OCI-LY3 (cell line): ENCODE measurements around the gene FNDC10.

Source experiments
- H2AFZ ChIP-seq: fragments of 200-600, 300-600 bp; shearing (Covaris generic); 2 replicates; pipeline ENCODE4 v1.6.0; 2014; ENCODE audit warnings: antibody characterized with exemption, low read depth, low read length
- H3K27ac ChIP-seq: fragments of 200-600, 300-600 bp; sonication (generic); 2 replicates; pipeline ENCODE4 v1.5.1; 2014; ENCODE audit warnings: mild to moderate bottlenecking, low read length, moderate library complexity, mixed read lengths
- H3K27me3 ChIP-seq: fragments of 200-600, 300-600 bp; sonication (generic); 2 replicates; pipeline ENCODE4 v1.6.1; 2014; ENCODE audit warnings: low read depth, low read length, mixed read lengths
- H3K36me3 ChIP-seq: fragments of 200-600, 300-600 bp; sonication (generic); replicated peaks from 2 replicates; pipeline ENCODE3; 2014; ENCODE audit warnings: low read depth, low read length, mixed read lengths
- H3K4me1 ChIP-seq: fragments of 300-600, 200-600 bp; sonication (generic); 2 replicates; pipeline ENCODE4 v1.6.1; 2014; ENCODE audit warnings: low read length, mixed read lengths
- H3K4me2 ChIP-seq: fragments of 200-600, 300-600 bp; sonication (generic); 2 replicates; pipeline ENCODE4 v1.6.1; 2014; ENCODE audit warnings: low read length, mixed read lengths
- H3K4me3 ChIP-seq: fragments of 300-600, 200-600 bp; sonication (generic); 2 replicates; pipeline ENCODE4 v1.5.1; 2014; ENCODE audit warnings: antibody characterized with exemption, mild to moderate bottlenecking, low read length, moderate library complexity
- H3K79me2 ChIP-seq: fragments of 300-600, 200-600 bp; shearing (Covaris generic); 2 replicates; pipeline ENCODE4 v1.6.1; 2014; ENCODE audit warnings: mild to moderate bottlenecking, low read length, mixed read lengths
- H3K9ac ChIP-seq: fragments of 300-600, 200-600 bp; shearing (Covaris generic); 2 replicates; pipeline ENCODE4 v1.6.0; 2014; ENCODE audit warnings: mild to moderate bottlenecking, low read length, moderate library complexity
- H3K9me3 ChIP-seq: fragments of 200-600, 300-600 bp; shearing (Covaris generic); 2 replicates; pipeline ENCODE4 v1.6.1; 2014; ENCODE audit warnings: low read length, mixed read lengths; ENCODE audit not compliant: insufficient read depth
- H4K20me1 ChIP-seq: fragments of 200-600, 300-600 bp; sonication (generic); 2 replicates; pipeline ENCODE4 v1.6.1; 2016; ENCODE audit warnings: low read length, mixed read lengths; ENCODE audit not compliant: insufficient read depth
- EZH2phosphoT487 ChIP-seq: fragments of 200-600 bp; shearing (Covaris generic); IDR thresholded peaks from 2 replicates; pipeline ENCODE4 v1.6.1; 2018; ENCODE audit warnings: antibody characterized with exemption, mixed run types, low read depth
- TF ChIP-seq, protein P1 (sequence below): fragments of 200-600, 300-600 bp; sonication (generic); IDR thresholded peaks from 2 replicates; pipeline ENCODE4 v1.5.1; 2014; ENCODE audit warnings: antibody characterized with exemption, low read length, low read depth

The FNDC10 gene

DNA sequence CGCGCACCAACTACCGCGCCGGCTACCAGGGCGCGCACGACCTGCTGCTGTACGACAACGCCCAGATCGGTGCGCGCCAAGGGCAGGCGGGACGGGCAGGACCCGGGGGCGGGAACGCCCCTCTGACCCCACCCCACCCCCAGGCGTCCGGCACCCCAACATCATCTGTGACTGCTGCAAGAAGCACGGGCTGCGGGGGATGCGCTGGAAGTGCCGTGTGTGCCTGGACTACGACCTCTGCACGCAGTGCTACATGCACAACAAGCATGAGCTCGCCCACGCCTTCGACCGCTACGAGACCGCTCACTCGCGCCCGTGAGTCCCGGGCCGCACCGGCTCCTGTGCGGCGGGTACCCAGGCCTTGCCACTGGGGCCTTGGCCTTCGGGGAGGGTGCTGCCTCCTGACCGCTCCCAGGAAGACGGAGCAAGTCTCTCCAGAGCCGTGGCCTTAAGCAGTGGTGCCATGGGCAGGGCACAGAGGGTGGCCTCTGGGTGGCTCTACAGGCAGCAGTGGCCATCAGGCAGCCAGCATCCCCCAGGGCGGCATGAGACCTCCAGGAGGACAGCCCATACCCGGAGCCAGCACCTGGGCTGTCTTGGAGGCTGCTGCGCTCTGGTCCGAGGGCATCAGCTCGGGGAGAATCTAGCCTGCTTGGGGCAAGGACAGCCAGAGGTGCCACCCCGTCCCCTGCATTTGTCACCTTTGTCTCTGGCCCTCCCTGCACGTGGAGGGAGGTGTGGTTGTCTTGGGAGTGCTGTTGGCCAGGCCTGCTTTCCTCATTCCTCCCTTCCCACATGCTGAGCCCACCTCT lies 23.9 kb upstream of the FNDC10 start:
- no peak for TF ChIP-seq EZH2phosphoT487
- TF ChIP-seq, protein P1, sequence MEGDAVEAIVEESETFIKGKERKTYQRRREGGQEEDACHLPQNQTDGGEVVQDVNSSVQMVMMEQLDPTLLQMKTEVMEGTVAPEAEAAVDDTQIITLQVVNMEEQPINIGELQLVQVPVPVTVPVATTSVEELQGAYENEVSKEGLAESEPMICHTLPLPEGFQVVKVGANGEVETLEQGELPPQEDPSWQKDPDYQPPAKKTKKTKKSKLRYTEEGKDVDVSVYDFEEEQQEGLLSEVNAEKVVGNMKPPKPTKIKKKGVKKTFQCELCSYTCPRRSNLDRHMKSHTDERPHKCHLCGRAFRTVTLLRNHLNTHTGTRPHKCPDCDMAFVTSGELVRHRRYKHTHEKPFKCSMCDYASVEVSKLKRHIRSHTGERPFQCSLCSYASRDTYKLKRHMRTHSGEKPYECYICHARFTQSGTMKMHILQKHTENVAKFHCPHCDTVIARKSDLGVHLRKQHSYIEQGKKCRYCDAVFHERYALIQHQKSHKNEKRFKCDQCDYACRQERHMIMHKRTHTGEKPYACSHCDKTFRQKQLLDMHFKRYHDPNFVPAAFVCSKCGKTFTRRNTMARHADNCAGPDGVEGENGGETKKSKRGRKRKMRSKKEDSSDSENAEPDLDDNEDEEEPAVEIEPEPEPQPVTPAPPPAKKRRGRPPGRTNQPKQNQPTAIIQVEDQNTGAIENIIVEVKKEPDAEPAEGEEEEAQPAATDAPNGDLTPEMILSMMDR = no peak
- H3K4me2 ChIP-seq = no peak overlapping the region
- H4K20me1 ChIP-seq = no peaks in the 10 kb centered on the region

DNA sequence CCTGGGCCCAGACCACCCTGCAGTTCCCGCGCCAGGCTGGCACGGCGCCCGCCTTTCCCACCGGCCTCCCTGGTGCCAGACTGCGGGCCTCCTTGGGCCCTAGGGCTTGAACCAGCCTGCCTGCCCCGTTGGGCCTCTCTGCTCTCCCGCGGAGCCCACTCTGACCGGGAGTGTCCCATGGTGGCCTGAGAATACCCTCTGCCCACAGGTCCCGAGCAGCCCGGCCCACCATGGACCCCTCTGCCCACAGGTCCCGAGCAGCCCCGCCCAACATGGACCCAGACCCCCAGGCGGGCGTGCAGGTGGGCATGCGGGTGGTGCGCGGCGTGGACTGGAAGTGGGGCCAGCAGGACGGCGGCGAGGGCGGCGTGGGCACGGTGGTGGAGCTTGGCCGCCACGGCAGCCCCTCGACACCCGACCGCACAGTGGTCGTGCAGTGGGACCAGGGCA lies 23.3 kb upstream of the FNDC10 start:
- TF ChIP-seq EZH2phosphoT487 = no peak
- TF ChIP-seq, protein P1 = no peak
- Histone ChIP-seq H3K36me3 (no peaks in the 10 kb centered on the region), H4K20me1 (no peaks in the 10 kb centered on the region), H3K9me3 (no peaks in the 10 kb centered on the region), H2AFZ (no peak overlapping the region), H3K27ac (no peak overlapping the region), H3K4me1 (no peaks in the 10 kb centered on the region), H3K27me3 (no peaks in the 10 kb centered on the region), H3K4me2 (no peak overlapping the region), H3K4me3 (no peak overlapping the region), H3K79me2 (no peaks in the 10 kb centered on the region), H3K9ac (no peak overlapping the region)

More for the DNA sequence above, 23.9 kb upstream of the FNDC10 start:
- no peak overlapping the region for H3K27ac ChIP-seq
- no peak overlapping the region for H2AFZ ChIP-seq
- H3K9me3 ChIP-seq = no peaks in the 10 kb centered on the region
- H3K4me3 ChIP-seq = no peak overlapping the region
- H3K36me3 ChIP-seq = no peaks in the 10 kb centered on the region
- no peak overlapping the region for H3K9ac ChIP-seq
- H3K4me1 ChIP-seq = no peaks in the 10 kb centered on the region
- no peaks in the 10 kb centered on the region for H3K27me3 ChIP-seq
- H3K79me2 ChIP-seq = no peaks in the 10 kb centered on the region

DNA sequence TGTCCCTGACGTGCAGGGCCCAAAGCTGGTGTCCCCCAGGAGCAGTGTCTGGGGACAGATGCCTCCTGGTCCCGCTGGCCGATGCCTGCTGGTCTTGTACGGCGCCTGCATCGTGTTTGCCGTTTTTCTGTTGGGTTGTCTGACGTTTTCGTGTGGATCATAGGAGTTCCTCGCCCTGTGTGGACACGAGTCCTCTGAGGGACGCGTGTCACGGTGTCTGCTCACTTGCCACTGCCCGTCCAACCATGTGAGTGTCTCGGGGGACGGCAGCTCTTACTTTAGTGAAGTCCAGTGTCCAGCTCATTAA lies 22.8 kb upstream of the FNDC10 start:
- TF ChIP-seq EZH2phosphoT487 = no peak
- TF ChIP-seq, protein P1 = no peak
- Histone ChIP-seq H3K27ac (no peak overlapping the region), H3K4me2 (no peak overlapping the region), H4K20me1 (no peaks in the 10 kb centered on the region), H3K4me3 (no peak overlapping the region), H3K4me1 (no peaks in the 10 kb centered on the region), H3K9ac (no peak overlapping the region), H3K27me3 (no peaks in the 10 kb centered on the region), H3K36me3 (no peaks in the 10 kb centered on the region), H2AFZ (no peak overlapping the region), H3K9me3 (no peaks in the 10 kb centered on the region), H3K79me2 (no peaks in the 10 kb centered on the region)

DNA sequence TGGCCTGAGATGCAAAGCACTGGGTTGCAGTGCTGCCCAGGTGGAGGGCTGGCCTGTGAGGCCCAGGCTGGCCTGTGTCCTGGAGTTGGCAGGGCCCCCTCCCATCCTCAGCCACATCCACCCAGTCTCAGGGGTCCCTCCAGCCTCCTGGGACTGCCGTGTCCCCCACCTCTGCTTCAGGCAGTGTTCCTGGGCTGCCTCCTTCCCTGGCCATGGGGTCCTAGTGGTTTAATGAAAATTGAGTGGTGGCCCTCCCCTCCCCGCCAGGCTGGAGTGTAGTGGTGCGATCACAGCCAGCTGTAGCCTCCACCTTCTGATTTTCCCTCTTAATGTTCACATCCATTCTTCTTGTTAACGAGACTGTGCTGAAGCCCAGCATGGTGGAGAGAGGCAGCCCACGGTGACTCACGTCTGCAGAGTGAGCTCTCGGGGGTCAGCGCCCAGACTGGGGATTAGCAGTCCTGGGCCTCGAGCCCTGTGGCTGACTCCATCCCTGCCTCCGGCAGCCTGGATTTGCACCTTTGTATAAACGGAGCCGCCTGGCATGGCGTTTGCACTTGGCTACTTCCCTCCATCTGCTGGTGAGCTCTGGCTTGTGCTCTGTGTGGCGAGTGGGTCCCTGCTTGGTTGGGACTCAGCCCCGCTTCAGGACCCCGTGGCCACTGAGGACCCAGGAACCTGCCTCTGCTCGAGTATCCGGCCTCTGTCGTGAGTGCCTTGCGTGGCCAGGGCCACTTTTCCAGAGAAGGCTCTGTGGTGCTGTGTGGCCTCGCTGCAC lies 22.3 kb upstream of the FNDC10 start:
- H3K27ac ChIP-seq = no peak overlapping the region
- no peak overlapping the region for H2AFZ ChIP-seq
- no peaks in the 10 kb centered on the region for H3K36me3 ChIP-seq
- H3K4me2 ChIP-seq = no peak overlapping the region
- no peaks in the 10 kb centered on the region for H3K79me2 ChIP-seq
- no peaks in the 10 kb centered on the region for H4K20me1 ChIP-seq
- H3K9me3 ChIP-seq = no peaks in the 10 kb centered on the region
- no peak overlapping the region for H3K9ac ChIP-seq
- H3K27me3 ChIP-seq = no peaks in the 10 kb centered on the region
- TF ChIP-seq, protein P1 = no peak
- no peak for TF ChIP-seq EZH2phosphoT487
- no peaks in the 10 kb centered on the region for H3K4me1 ChIP-seq
- no peak overlapping the region for H3K4me3 ChIP-seq
